ENCODE measurements around the gene RGS6.

Gene RGS6

DNA sequence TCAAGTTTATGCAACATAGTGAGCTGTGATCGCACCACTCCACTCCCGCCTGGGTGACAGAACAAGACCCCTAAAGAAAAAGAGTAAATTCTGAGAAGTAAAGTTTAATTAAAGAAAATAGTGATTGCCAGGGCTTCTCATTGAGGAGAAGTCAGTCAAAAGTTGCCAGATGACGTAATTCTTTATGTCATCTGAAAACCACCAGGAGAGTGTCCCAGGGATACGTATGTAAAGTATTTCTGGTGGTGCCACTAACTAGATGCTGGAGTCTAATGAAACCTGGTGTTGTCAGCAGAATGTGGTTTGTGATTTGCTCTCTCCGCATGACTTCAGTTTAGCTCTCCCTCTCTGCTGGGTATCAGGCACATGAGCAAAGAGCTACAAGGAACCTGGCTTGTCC, 569.2 kb downstream of the RGS6 start:
- no peak for DNase-seq (ENCODE audit: low spot score)

DNA sequence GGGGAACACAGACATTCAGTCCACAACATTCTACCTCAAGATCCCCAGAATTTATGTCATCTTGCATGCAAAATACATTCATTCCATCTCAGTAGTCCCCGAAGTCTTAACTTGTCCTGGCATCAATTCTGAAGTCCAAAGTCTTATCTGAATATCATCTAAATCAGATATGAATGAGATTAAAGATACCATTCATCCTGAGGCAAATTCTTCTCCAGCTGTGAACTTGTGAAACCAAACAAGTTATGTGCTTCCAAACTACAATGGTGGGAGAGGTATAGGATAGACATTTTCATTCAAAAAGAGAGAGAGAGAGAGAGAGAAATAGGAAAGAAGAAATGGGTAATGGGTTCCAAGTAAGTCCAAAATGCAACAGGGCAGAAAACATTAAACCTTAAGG, 571.0 kb downstream of the RGS6 start:
- no peak for DNase-seq (ENCODE audit: low spot score)

DNA sequence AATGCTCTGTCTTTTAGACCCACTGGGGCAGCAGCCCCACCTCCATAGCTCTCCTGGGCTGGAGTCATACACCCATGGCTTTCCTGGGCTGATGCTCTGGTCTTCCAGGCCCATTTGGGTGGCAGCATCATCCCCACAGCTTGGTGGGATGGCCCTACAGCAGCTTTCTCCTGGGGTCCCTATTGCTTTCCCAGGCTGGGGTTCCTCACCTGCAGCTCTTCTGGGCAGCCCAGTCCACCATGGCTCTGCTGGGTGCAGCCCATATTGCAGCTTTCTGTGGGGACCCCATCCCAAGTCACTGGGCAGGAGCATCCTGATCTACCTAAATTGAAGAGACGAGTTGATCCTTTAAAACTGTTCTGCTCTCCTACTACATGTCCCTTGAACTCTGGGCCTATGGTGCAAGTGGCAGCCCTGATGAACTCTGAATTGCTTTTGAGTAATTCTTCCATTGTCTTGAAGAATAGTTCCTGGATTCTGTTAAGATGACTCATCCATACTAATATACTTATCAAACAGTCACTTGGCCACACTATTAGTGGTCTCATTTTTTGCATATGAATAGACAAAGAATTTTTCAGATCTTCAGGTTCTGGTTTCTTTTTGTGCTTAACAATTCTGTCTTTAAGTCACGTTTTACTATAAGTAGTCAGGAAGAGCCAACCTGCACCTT, 571.6 kb downstream of the RGS6 start:
- no peak for DNase-seq (ENCODE audit: low spot score)

GRCh38 chr14:72510566-72510965, 578.3 kb downstream of the RGS6 start:
- DNase-seq (ENCODE audit: low spot score), result no peak

DNA sequence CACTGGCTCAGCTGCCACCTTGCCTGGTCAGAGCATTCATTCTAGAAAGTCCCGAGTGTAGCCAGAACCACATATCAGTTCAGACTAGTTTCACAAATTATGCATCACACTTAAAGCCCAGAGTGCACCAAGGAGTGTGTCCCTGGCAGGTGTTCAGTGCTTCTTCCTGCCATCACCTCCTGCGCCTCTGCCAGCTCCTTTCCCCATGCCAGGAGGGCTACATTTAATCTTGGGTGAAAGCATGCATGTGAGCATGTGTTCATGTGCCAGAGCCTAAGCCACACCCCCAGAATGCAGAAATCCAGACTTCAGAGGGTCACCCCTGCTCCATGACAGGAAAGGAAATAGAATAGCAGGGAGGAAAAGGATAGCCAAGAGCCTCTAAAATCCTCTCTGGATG, 580.1 kb downstream of the RGS6 start:
- no peak for DNase-seq (ENCODE audit: low spot score)

GRCh38 chr14:72512925-72513324, 580.7 kb downstream of the RGS6 start:
- no peak for DNase-seq (ENCODE audit: low spot score)

- no peak for DNase-seq (ENCODE audit: low spot score)
Observed at GRCh38 chr14:72513346-72513745, 581.1 kb downstream of the RGS6 start.

DNA sequence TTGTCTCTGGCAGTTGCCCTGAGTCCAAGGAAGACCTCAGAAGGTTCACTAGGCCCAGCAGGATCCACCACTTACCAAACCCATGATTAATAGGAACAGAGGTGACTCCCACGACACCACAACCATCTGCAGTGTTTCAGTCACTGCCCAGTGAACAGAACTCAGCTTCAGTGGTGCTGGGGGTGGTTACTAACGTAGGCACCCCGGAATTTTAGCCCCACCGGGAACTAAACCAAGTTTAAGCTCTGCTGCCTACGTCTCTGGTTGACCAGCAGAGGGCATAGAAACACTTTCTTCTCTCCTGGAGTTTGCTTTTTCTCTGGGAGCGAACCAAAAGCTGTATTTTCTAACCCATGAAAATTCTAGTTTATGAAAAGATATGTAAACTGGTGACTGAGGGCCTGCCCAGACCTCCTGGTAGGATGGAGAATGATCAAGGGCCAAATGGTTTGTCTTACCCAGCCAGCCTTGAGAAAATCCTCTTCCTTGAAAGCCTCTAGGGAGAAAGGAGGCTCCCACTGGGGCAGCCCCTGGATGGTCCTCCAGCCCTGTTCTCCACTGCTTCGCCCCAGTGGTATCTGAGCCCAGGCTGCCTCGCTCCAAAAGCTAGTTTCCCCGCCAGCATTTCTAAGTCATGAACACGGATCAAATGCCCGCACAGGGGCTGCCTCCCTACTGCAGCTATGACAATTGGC, 581.9 kb downstream of the RGS6 start:
- no peak for DNase-seq (ENCODE audit: low spot score)

GRCh38 chr14:72514660-72515025, 582.4 kb downstream of the RGS6 start:
- DNase-seq (ENCODE audit: low spot score), result no peak

- no peak for DNase-seq (ENCODE audit: low spot score)
Observed at GRCh38 chr14:72515779-72516770, 583.8 kb downstream of the RGS6 start.

DNA sequence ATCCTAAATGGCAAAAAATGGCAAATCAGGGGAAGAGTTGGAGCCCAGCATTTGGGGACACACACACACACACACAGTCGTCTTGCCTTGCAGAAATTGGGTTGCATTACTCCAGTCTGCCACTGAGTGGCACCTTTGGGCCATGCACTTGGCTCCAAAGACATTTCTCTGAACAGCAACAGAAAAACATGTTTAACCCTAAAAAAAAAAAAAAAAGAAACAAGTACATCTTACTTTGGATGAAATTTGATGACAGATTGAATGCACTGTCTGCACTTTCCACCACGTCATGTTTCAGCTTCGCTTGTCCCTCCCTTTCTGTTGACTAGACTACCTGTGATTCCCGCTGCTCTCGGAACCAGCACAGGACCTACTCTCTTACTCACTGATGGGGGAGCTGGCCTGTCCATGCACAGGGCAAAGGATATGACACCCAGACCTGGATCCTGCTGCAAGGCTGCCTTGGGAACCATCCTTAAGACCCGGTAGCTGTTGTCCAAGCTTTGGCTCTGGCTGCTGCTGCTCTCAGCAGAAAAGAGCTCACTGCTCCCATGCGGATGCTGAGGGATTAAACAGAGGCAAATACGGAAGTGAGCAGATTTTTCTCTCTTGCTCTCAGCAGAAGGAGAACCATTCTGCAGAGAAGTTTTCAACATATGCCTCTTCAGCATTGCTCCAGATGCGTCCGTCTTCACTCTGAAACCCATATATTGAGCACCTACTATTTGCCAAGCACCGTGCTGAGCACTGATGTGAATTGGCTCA, 584.9 kb downstream of the RGS6 start:
- no peak for DNase-seq (ENCODE audit: low spot score)

DNA sequence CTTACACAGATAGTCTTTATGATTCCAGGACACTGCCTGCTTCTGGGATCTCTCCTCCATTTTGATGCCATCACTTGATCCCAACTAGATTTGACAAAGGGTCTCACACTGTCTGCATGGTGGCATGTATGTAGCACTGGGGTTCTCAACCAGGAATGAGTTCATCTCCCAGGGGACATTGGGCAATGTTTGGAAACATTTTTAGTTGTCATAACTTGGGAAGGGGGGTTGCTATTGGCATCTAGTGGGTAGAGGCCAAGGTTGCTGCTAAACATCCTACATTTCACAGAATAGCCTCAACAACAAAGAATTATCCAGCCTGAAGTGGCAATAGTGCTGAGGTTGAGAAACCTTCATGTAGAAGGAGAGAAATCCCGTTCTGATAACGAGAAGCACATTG, 585.5 kb downstream of the RGS6 start:
- DNase-seq (ENCODE audit: low spot score), result no peak

- DNase-seq (ENCODE audit: low spot score), result no peak
Observed at GRCh38 chr14:72518809-72519377, 586.7 kb downstream of the RGS6 start.

- no peak for DNase-seq (ENCODE audit: low spot score)
Observed at GRCh38 chr14:72519543-72519942, 587.3 kb downstream of the RGS6 start.

DNA sequence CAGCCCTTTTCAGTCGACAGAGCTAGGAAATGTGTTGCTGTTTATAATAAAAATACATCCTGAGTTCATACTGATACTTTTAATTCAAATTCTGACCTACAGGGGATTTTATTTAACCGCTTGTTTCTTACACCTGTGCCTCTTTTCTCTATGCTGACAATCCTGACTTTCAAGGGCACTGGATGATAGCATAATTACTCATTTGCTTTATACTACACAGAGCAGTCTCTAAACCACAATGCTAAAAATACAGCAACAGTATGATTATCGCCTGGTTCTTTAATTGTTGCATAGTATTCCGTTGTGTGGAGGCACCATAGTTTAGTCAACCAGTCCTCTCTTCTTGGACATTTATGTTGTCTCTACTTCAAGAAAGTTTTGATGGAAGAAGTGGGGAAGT, 588.8 kb downstream of the RGS6 start:
- no peak for DNase-seq (ENCODE audit: low spot score)

GRCh38 chr14:72521968-72522741, 589.9 kb downstream of the RGS6 start:
- DNase-seq (ENCODE audit: low spot score), result no peak

DNA sequence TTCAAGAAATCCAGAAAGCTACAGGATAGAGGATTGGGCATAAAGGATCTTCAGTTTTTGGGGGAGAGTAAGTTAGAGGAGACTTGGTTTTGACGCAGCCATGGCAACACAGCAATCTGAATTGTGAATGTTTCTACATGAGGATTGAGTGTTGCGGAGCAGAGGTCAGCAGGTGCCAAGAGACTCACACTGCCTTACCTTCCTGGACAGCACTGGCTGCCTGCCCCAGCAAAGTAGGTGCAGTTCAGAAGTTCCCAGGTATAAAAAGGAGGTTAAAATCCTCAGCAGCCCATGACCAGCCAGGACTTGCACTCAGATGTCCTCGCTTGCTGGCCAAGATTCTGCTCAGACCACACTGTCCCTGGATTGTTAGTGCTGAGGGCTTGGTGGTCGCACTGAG, 590.6 kb downstream of the RGS6 start:
- DNase-seq (ENCODE audit: low spot score), result no peak

GRCh38 chr14:72523424-72524294, 591.4 kb downstream of the RGS6 start:
- no peak for DNase-seq (ENCODE audit: low spot score)

DNA sequence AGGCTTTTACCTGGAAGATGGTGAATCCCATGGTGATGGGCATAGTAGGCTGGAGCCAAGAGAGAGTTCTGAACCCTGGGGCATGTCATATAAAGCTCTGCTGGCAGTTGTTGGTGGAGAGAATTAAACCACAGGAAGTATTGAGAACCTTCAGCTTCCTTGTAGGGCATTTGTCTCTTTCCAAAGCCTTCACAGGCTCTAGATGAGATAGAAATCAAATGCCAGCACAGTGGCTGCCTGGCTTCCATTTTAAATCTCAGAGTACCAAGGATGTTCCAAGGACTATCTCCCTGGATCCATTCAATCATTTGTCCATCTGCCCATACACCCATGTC, 592.0 kb downstream of the RGS6 start:
- DNase-seq (ENCODE audit: low spot score), result no peak

All from left forelimb (tissue), 1 donor.